GM12875 (cell line): ENCODE measurements around the gene TP53TG3D.
"Not testable (repeated sequence)": the region's sequence is repeated elsewhere in the genome, so short reads cannot be mapped to it uniquely, and the experiment has no call there.

ENCODE experiments used
- H3K4me3 ChIP-seq: one replicate; pipeline ENCODE4 v1.5.1; 2011; ENCODE audit warnings: low read depth, low read length, control low read depth

Gene TP53TG3D, protein sequence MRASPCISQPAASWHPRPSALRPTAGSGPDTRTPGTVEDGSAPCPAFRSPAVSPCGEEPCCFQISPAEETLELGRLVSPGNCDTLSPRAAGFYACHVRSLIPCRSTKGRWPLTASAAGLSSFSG

DNA sequence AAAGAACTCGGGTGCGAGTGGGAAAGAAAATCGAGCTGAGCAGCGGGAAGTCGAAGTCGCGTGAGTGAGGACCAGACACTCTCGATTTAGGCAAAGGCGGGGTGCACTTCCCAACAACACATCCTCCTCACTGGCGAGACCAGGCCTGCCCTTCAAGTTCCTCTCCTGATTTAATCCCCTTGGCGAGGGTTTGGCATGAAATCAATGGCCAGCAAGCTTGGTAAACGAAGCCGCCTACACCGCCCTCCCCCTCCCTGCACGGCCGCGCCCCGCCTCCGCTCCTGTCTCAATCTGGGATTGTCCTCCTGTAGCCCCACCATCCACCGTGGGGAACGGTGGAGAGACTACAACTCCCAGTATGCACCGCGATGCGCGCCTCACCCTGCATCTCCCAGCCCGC lies at the start of gene TP53TG3D:
Gene TP53TG3D, plus strand, starts transcription at position 301 of the 400 bp plus-strand sequence. Its CDS starts 68 bp downstream, at position 369.
- H3K4me3 ChIP-seq: not testable (repeated sequence)

DNA sequence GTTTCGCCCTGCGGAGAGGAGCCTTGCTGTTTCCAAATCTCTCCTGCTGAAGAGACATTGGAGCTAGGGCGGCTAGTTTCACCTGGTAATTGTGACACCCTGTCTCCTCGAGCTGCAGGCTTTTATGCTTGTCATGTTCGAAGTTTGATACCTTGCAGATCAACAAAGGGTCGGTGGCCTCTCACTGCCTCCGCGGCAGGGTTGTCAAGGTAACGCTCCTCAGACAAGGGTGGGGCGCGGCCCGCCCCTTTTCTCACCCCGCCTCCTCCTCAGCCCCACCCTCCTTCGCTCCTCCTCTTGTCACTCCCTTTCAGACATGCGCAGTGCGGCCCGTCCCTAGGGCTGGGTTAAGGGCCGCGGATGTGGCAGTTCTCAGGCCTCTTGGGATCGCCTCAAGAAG lies 421 bp downstream of the TP53TG3D start:
- not testable (repeated sequence) for H3K4me3 ChIP-seq

DNA sequence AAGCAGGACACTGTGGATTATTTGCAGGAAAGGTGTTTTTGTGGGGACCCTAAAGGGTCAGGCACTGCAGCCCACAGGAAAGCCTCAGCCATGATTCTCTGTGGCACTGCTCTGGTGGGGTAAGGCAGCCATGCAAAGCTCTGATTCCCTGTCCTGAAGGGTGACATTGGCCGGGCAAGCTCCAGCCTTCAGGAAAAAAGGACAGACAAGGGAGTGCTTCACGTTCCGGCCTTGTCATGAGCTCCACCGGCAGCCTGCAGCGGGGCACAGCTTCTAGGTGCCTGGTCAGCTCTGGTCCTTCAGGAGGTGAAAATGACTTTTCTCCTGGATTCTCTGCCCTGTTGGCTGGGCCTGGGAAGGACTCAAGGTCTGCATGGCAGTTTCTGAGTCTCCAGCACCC lies 8.4 kb downstream of the TP53TG3D start:
- H3K4me3 ChIP-seq: not testable (repeated sequence)

DNA sequence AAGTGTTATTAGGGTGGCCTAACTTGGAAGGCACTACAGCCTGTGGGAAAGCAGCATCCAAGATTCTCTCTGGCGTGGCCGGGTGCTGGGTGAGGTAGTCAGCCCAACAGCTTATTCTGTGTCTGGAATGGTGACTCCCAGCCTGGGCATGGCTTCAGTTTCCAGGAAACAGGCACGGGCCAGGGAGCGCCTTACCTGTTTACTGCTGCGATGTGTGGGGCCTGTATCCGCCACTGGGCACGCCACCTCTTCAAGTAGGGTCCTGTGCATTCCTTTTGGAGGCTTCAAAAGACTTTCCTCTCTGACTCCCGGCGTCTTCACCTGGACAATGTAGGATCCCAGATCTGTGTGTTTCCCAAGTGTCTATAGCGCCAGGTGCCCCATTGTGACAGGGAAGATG lies 10.5 kb downstream of the TP53TG3D start:
- H3K4me3 ChIP-seq: not testable (repeated sequence)

DNA sequence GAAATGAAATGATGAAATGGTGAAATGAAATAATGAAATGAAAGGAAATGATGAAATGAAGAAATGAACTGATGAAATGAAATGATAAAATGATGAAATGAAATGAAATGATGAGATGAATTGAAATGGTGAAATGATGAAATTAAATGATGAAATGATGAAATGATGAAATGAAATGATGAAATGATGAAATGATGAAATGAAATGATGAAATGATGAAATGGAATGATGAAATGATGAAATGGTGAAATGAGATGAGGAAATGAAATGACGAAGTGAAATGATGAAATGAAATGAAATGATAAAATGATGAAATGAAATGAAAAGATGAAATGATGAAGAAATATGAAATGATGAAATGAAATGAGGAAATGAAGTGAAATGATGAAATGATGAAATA lies 28.8 kb downstream of the TP53TG3D start:
- H3K4me3 ChIP-seq: not testable (repeated sequence)

DNA sequence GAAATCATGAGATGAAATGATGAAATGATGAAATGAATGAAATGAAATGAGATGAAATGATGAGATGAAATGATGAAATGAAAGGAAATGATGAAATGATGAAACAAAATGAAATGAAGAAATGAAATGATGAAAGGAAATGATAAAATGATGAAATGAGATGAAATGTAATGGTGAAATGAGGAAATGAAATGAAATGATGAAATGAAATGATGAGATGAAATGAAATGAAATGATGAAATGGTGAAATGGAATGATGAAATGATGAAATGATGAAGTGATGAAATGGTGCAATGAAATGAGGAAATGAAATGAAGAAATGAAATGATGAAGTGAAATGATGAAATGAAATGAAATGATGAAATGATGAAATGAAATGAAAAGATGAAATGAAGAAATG lies 29.9 kb downstream of the TP53TG3D start:
- H3K4me3 ChIP-seq: not testable (repeated sequence)

DNA sequence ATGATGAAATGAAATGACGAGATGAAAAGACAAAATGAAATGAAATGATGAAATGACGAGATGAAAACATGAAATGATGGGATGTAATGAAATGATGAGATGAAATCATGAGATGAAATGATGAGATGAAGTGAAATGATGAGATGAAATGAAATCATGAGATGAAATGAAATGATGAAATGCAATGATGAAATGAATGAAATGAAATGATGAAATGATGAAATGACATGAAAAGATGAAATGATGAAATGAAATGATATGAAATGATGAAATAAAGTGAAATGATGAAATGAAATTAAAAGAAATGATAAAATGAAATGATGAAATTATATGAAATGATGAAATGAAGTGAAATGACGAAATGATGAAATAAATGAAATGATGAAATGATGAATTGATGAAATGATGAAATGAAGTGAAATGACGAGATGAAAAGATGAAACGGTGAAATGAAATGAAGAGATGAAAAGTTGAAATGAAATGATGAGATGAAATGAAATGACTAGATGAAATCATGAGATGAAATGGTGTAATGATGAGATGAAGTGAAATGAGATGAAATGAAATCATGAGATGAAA lies 30.9 kb downstream of the TP53TG3D start:
- not testable (repeated sequence) for H3K4me3 ChIP-seq

DNA sequence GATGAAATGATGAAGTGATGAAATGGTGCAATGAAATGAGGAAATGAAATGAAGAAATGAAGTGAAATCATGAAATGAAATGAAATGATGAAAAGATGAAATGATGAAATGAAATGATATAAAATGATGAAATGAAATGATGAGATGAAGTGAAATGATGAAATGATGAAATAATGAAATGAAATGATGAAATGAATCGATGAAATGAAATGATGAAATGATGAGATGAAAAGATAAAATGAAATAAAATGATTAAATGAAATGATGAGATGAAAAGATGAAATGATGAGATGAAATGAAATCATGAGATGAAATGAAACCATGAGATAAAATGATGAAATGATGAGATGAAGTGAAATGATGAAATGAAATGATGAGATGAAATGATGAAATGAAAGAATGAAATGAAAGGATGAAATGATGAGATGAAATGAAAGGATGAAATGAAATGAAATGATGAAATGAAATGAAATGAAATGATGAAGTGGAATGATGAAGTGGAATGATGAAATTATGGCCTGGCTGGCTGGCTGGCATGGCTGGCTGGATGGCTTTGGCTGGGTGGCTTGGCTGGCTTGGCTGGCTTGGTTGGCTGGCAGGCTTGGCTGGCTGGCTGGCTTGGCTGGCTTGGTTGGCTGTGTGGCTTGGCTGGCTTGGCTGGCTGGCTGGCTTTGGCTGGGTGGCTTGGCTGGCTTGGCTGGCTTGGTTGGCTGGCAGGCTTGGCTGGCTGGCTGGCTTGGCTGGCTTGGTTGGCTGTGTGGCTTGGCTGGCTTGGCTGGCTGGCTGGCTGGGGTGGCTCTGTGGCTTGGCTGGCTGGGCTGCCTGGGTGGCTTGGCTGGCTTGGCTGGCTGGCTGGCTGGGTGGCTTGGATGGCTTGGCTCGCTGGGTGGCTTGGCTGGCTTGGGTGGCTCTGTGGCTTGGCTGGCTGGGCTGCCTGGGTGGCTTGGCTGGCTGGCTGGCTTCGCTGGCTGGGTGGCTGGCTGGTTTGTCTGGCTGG lies 32.0 kb downstream of the TP53TG3D start:
- not testable (repeated sequence) for H3K4me3 ChIP-seq

DNA sequence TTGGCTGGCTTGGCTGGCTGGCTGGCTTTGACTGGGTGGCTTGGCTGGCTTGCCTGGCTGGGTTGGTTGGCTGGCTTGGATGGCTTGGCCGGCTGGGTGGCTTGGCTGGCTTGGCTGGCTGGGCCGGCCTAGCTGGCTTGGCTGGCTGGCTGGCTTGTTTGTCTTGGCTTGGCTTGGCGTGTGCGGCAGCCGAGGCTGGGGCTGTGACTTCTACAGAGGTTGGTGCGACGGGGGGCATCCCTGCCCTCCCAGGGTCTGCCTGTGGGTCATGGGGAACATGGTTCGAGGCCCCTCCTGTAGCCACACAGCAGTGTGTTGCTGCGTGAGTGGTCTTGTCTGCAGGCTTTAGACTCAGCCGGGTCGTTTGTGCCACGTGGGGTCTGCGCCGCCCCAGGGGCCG lies 33.1 kb downstream of the TP53TG3D start:
- not testable (repeated sequence) for H3K4me3 ChIP-seq

DNA sequence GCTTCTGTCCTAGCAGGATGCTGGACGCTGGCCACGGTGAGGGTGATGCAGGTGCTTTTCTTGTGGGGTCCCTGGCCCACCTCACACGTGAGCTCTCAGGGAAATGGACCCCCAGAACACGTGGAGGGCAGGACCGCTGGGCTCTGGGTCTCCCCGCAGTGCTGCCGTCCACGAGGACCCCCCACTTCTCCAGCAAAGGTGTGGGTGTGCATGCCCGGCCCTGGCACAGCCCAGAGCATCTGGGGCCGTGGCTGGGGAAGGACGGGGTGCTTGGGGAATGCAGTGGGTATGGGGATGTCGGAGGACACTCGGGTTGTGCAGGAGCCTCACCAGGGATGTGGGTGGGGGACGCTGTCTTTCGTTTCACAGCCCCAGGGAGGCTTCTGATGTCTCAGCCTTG lies 34.7 kb downstream of the TP53TG3D start:
- not testable (repeated sequence) for H3K4me3 ChIP-seq

DNA sequence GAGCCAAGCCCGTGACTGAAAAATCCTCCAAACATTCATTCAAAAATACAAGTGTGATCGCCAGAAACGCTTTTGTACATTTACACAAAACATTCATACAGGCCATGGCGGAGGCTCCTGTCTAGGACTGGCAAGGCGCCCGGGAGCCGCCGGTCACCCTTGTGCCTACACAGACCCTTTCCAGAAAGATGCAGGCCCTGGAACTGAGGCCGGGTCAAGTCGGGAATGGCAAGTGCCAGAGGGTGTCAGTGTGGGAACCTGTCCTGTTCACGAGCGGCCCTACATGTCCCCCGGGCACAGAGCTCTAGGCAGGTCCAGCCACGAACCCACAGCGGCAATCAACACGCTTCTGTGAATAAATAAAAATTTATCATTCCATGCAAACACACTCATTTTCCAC lies 36.1 kb downstream of the TP53TG3D start:
- H3K4me3 ChIP-seq: not testable (repeated sequence)

DNA sequence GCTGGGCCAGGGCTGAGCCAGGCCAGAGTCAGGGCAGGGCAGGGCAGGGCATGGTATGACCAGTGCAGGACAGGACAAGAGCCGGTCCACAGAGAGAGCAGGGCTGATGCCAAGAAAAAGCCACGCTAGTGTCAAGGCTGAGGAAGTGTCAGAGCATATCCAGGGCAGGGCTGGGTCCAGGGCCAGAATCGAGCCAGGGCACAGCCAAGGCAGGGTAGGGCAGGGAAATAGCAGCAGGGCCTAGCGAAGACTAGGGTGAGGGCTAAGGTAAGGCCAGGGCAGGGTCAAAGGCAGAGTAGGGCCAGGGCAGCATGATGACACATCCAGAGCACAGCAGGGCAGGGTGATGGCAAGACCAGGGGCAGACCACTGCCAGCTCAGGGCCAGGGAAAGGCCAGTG lies 49.7 kb downstream of the TP53TG3D start:
- not testable (repeated sequence) for H3K4me3 ChIP-seq
